Activated effector memory CD4-positive, alpha-beta T cell treated with Interleukin-2 at 50 U/mL for 16 hours (primary cell): Measurements from ENCODE around the gene ALG9.

Experiments
- DNase-seq: peaks from one replicate; pipeline ENCODE4 v3.0.0-alpha.2; 2020

ALG9 gene

DNA sequence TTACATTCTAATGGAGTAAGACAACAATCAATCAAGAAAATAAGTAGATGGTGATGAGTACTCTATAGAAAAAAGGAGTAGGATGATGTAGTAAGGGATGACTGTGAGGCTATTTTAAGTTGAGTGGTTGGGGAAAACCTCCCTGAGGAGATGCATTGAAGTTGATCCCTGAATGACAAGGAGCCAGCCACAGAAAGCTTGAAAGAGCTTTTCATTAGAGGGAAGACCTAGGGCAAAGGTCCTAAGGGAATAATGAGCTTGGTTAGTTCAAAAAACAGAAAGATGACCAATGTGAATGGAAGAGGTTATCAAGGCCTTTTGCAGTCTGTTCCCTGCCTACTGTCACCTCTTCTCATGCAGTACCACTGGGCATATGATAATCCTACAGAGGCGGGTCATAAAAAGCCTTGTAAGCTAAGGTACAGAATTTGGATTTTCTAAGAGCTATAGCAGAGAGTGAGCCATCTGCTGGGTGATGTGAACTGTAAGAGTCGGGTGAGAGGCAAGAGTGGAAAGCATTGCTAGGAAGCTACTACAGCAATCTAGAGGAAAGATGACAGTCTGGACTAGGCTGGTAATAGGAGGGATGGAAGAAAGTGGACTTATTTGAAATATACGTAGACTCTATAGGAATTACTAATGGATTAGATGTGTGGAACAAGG, 108.3 kb downstream of the ALG9 start:
- no peak for DNase-seq

DNA sequence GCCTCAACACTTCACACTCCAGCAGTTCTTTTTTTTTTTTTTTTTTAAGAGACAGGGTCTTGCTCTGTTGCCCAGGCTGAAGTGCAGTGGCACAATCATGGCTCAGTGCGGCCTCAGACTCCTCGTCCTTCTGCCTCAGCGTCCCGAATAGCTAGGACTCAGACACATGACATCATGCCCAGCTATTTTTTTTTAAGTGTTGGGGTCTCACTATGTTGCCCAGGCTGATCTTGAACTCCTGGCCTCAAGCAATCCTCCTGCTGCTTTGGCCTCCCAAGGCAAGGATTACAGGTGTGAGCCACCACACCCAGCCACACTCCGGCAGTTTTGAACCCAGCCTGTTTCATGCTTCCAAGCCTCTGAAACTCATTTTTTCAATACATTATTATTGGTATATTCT, 108.9 kb downstream of the ALG9 start:
- DNase-seq, result no peak

- DNase-seq, result no peak
Observed at GRCh38 chr11:111761036-111761435, 110.3 kb downstream of the ALG9 start.

DNA sequence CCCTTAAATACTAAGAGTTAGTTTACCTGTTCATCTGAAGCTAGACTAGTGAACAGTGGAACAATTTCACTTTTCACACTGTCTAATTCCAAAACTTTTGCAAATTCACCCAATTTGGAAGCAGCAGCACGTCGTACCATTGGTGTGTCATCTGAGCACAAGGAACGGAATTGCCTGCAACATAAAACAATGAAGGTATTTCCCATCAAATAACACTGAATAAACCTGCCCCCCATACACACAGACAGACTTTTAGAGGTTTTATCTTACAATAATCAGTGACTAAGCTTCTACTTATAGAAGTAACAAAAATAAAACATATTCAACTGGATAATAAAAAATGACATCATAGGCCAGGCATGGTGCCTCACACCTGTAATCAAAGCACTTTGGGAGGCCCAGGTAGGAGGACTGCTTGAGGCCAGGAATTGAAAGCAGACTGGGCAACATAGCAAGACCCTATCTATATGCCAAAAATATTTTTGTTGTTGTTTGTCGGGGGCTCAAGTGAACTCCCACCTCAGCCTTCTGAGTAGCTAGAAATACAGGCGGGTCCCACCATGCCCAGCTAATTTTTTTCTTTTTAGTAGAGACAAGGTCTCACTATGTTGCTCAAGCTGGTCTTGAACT, 111.5 kb downstream of the ALG9 start:
- DNase-seq, result no peak

DNA sequence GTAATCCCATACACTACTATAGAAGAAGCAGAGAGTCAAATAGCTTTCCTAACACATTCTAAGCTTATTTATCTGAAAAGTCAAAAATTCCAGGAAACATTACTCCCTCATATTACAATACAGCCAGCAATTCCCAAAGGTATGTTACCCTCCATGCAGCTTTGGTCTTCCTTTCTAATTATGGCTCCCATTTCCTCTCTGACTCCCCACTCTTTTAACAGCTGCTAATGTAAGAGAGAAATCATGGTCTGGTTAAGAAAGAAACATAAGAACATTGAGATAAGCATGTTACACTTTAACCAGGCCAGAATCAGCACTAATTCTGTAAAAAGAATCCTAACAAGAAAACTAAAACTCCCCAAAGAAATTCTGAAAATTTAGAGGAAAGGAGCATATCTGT, 112.0 kb downstream of the ALG9 start:
- DNase-seq, result no peak

- DNase-seq, result no peak
Observed at GRCh38 chr11:111756097-111756496, 115.3 kb downstream of the ALG9 start.

DNA sequence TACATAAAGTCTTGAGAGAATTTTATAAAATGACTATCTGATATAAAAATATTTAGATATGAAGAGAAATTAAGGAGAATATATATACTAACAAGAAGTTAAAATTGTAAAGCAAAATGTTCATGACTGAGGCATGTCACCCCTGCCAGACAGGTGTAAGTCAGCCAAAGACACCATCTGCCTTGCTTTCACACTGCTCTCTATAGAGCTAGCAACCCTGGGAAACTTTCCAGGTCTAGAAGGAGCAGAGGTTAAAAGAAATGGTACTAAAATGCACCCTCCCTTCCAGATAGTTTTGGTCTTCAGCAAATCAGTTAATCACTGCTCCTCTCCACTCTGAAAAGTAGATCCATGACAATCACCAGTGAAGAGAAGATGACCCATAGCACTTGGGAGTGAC, 121.7 kb downstream of the ALG9 start:
- DNase-seq, result no peak

DNA sequence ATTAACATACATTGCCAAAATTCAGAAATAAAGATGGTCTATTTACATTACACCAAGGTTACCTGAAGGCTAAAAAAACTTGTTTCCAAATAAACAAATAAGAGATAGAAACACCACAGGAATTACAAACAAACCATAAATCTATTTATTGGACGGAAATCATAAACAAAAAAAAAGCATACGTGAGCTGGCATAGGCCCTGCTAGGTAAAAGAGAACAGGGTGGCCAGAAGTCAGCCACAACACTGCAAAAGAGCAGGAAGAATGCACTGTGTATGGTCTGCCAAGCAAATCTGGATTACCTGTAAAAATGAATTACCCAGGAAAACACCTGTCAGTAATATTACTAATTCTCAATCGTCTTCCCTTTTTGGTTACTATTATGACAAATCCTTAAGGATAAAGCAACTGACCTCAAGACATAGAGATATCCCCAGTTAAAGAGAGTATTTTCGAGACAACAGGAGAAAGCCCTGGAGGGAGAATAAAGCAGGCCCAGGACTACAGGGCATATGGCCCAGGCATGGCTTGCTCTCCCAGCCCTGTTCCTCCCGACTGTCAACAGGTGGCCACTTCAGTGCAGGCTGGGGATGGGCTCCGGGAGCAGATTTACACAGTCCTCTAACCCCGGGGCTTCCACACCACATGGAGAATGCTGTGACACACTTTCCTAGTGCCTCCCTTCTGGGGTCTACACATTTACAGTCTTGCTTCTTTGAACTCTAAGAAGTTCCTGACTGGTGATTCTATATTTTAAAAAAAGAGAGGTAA, 123.2 kb downstream of the ALG9 start:
- DNase-seq, result no peak

- no peak for DNase-seq
Observed at GRCh38 chr11:111745719-111746504, 125.5 kb downstream of the ALG9 start.

- DNase-seq, result no peak
Observed at GRCh38 chr11:111743700-111744099, 127.7 kb downstream of the ALG9 start.

- no peak for DNase-seq
Observed at GRCh38 chr11:111741751-111742150, 129.6 kb downstream of the ALG9 start.

DNA sequence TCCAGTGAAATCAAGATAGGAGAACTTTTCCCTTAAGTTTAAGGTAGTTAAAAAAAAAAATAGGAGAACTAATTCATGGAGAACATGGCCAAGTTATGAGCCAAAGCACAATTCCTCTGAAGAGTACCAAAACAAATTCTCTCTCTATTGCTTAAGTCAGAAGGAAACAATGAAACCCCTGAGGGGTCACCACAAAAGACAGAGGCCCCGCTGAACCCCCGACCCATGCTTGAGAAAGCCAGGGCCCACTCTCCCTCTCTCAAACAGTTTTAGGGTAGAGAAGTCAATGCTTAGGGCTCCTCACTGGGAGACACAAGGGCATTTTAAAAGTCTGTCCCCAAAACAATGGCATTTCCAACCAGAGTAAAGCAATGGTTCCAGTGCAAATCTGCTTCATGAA, 132.1 kb downstream of the ALG9 start:
- no peak for DNase-seq

DNA sequence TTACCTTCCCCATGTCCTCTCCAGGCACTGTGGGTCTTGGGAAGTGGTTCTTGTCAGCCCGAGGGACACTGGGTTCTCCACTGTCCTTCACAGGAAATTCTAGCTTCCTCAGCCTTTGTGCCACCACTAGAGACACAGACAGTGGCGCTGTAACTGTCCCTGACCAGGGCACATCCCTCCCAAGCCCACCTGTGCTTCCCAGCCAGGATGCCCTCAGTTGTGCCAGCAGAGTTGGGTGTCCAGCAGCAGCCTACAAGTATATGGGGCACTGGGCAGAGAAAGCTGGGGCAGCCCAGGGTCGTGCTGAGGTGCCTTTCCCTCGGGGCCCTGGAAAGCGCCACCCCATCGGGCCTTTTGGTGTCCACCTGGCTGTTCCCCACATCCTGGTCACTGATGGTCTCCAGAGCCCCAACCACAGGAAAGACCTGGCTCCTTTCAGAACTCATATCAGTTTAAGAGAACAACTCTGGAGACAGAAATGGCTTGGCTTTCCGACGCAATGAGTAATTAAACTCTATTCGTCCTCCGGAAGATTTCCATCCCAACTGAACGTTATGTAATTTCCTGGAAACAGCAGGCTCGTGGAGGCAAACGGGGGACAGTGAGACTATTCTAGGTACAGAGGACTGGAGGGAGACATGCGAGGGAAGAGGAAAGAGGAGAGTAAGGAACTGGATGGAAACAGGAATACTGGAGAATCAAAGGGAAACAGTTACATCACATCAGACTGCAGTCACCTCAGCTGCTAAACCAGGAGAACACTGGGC, 133.8 kb downstream of the ALG9 start:
- no peak for DNase-seq

DNA sequence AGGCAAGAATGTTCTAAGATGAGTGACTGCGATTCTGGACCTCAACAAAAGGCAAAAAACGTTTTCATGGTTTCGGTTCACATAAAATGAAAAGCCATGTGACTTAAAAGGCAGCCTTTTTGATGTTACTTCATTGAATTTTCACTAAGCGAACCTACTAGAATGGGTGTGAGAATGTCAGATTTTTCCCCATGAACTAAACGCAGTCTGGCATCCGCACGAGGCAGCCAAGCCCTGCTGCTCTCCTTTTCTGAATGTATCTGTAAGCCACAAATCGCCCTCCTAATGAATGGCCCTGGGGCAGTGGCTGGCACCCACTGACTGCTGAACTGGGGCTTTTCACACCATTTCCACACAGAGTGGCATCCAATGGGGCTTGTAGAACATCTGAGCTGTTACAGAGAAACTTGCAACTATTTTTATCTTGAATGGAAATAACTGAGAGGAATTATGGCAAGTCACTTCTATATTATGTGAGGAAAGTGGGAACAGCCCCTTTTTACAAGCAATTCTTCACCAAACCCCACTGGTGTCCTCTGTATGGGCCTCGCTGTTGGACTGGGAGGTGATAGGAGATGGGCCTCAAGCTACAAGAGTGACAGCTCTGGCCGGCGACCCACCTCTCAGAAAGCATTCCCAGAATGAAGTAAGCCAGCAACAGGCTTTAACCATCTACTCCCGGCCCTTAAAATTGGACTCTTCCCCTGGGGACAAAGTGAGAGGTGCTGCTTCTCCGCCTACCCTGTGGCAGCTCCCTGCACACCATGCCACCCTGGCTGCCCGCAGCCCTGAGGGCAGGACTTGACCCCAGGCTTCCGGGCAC, 134.5 kb downstream of the ALG9 start:
- no peak for DNase-seq
